Kidney (tissue), 14 donors: ENCODE measurements around the gene RAB11A. TPM values are rescaled to one million over a fixed set of nuclear protein-coding genes. Genes with fewer than 3 reads are reported as not detected.

Experiments used
- DNase-seq, 5 donors: peaks; one replicate each; pipeline ENCODE4 v3.0.0-alpha.2; 2013 to 2020
- FAIRE-seq: peaks from 2 replicates; lab custom pipeline; 2012; peaks lifted over from hg19 to GRCh38; lab: Jason Lieb, UNC
- H3K27ac ChIP-seq, 2 donors: one replicate each; pipeline ENCODE4 v1.7.0; 2013; ENCODE audit warnings: low read depth in 2 of 2, low read length in 2 of 2, inconsistent platforms in 1 of 2
- H3K27me3 ChIP-seq: one replicate; pipeline ENCODE4 v1.7.1; 2013; ENCODE audit warnings: low read length, inconsistent platforms; ENCODE audit not compliant: control insufficient read depth, insufficient read depth
- H3K36me3 ChIP-seq, 3 donors: one replicate each; pipeline versions ENCODE4 v1.7.0 to v1.7.1; 2013; ENCODE audit warnings: low read length in 3 of 3, control low read depth in 1 of 3, inconsistent platforms in 1 of 3; ENCODE audit not compliant: insufficient read depth in 3 of 3, control insufficient read depth in 2 of 3
- H3K4me1 ChIP-seq, 3 donors: one replicate each; pipeline versions ENCODE4 v1.7.0 to v1.7.1; 2013; ENCODE audit warnings: low read length in 3 of 3, inconsistent platforms in 1 of 3, low read depth in 1 of 3; ENCODE audit not compliant: control insufficient read depth in 2 of 3, insufficient read depth in 2 of 3
- H3K4me3 ChIP-seq, 3 donors: one replicate each; pipeline versions ENCODE4 v1.7.0 to v1.8.1; 2013; ENCODE audit warnings: low read length in 3 of 3, control low read depth in 1 of 3, inconsistent platforms in 1 of 3
- H3K9ac ChIP-seq, 3 donors: one replicate each; pipeline versions ENCODE4 v1.7.0 to v1.7.1; 2013; ENCODE audit warnings: low read length in 3 of 3, control low read depth in 1 of 3, inconsistent platforms in 1 of 3
- H3K9me3 ChIP-seq, 3 donors: one replicate each; pipeline versions ENCODE4 v1.7.0 to v1.7.1; 2013; ENCODE audit warnings: low read length in 3 of 3, control low read depth in 1 of 3, inconsistent platforms in 1 of 3; ENCODE audit not compliant: control insufficient read depth in 2 of 3, insufficient read depth in 1 of 3
- intact Hi-C: fragments of 100-400 bp; cut with DNase I; formaldehyde crosslinking; loops from one replicate; pipeline ENCODE4 v1.11.1; 2022
- polyA plus RNA-seq: library from polyadenylated mRNA; stranded (reverse); fragments of 350-450 nt; fragmentation: Illumina TruSeq; extraction: RNeasy Lipid Tissue Mini Kit (QIAGEN cat#74804); gene quantifications from one replicate; pipeline ENCODE4 v1.2.3, GENCODE V29; 2014; ENCODE audit warnings: low read depth, low replicate concordance; ENCODE audit not compliant: insufficient read depth
- total RNA-seq: library from RNA; stranded (reverse); fragmentation: NEBNext Ultra II Directional; extraction: Animal tissue kit (Norgen Biotek cat#: 25700); gene quantifications from one replicate; pipeline ENCODE4 v1.2.1, GENCODE V29; 2021
- TF ChIP-seq, protein P1 (sequence below): IDR thresholded peaks from 3 replicates; pipeline ENCODE4 v1.5.1; 2012; ENCODE audit warnings: mild to moderate bottlenecking, moderate library complexity, borderline replicate concordance; ENCODE audit not compliant: insufficient read depth; ENCODE audit errors: extremely low read depth
- donor health status: control.
- donor health status: control.
- donor health status: control.
- donor health status: control.
- donor health status: control.
- donor health status: DM: yes; HTN: yes; CAD: no.
- donor health status: Normal renal cell carcinoma (clear cell type).

RAB11A gene
- total and polyA plus RNA-seq, 2 donors from 2014 or later: 216 to 249 TPM

DNA sequence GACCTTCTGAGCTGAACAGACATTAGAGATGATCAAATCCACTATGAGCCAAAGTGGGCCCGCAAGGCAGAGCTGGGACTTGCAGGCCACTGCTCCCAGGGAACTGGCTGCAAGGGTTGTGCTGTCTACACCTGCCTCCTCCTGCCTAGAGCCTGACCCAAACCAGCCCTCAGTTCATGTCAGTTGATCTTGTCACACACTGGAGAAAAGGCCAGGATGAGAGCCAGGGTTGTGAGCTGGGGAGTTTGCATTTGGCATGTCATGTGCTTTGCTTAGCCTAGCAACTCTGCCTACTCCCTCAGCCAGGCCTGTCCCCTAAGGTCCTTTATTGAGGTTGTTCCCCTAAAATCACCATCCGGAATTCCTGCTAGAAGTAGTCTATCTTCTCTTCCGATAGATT is 67.8 kb downstream of the RAB11A start:
- DNase-seq: no peak
- Histone ChIP-seq H3K36me3 (no peaks in the 10 kb centered on the region), H3K4me1 (no peaks in the 10 kb centered on the region), H3K9me3 (no peaks in the 10 kb centered on the region), H3K4me3 (no peak overlapping the region), H3K9ac (no peak overlapping the region), H3K27ac (no peak overlapping the region), H3K27me3 (no peaks in the 10 kb centered on the region)
- TF ChIP-seq, protein P1, sequence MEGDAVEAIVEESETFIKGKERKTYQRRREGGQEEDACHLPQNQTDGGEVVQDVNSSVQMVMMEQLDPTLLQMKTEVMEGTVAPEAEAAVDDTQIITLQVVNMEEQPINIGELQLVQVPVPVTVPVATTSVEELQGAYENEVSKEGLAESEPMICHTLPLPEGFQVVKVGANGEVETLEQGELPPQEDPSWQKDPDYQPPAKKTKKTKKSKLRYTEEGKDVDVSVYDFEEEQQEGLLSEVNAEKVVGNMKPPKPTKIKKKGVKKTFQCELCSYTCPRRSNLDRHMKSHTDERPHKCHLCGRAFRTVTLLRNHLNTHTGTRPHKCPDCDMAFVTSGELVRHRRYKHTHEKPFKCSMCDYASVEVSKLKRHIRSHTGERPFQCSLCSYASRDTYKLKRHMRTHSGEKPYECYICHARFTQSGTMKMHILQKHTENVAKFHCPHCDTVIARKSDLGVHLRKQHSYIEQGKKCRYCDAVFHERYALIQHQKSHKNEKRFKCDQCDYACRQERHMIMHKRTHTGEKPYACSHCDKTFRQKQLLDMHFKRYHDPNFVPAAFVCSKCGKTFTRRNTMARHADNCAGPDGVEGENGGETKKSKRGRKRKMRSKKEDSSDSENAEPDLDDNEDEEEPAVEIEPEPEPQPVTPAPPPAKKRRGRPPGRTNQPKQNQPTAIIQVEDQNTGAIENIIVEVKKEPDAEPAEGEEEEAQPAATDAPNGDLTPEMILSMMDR: no peak
- FAIRE-seq: no peak
- intact Hi-C loops: no loop called here

DNA sequence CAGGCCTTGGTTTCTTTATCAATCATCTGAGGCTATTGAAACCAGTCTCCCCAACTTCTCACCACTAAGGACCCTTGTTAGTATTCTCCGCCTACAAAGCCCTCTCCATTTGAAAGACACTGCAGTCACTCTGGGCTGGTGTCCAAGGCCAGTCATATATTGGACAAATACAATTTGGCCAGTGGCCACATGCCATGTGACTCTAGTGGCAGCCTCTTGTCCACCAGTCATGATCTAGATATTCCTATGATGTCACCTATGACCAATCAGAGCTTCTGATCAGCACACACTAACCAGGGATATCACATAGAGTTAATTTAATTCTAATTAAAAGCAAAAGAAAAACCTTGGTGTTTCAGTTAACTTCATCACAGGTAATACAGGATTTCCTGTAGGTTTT is 68.2 kb downstream of the RAB11A start:
- FAIRE-seq: no peak
- TF ChIP-seq, protein P1: no peak
- intact Hi-C loops: no loop called here
- H3K9ac ChIP-seq: no peak overlapping the region
- H3K4me3 ChIP-seq: no peak overlapping the region
- no peak for DNase-seq
- H3K36me3 ChIP-seq: no peaks in the 10 kb centered on the region
- H3K4me1 ChIP-seq: no peaks in the 10 kb centered on the region
- H3K27me3 ChIP-seq: no peaks in the 10 kb centered on the region
- no peak overlapping the region for H3K27ac ChIP-seq
- no peaks in the 10 kb centered on the region for H3K9me3 ChIP-seq

GRCh38 chr15:65938604-65939003 is 69.3 kb downstream of the RAB11A start:
- Histone ChIP-seq H3K9ac (no peak overlapping the region), H3K4me3 (no peak overlapping the region), H3K36me3 (no peaks in the 10 kb centered on the region), H3K27ac (no peak overlapping the region), H3K4me1 (no peaks in the 10 kb centered on the region), H3K9me3 (no peaks in the 10 kb centered on the region), H3K27me3 (no peaks in the 10 kb centered on the region)
- intact Hi-C loops: no loop called here
- TF ChIP-seq, protein P1: no peak
- FAIRE-seq (no peak), DNase-seq (no peak)
